ENCODE measurements around the gene FAM83G.

FAM83G gene

GRCh38 chr17:19017804-19018599 is 13.4 kb upstream of the FAM83G start:
- DNase-seq (ENCODE audit: low read depth) = no peak
- in situ Hi-C loops (cut with HindIII; ENCODE audit: low sequenced_read_pairs) = no loop called here
- no peak overlapping the region for H3K4me3 ChIP-seq (ENCODE audit: low read depth, low read length)
- TF ChIP-seq, protein P1, sequence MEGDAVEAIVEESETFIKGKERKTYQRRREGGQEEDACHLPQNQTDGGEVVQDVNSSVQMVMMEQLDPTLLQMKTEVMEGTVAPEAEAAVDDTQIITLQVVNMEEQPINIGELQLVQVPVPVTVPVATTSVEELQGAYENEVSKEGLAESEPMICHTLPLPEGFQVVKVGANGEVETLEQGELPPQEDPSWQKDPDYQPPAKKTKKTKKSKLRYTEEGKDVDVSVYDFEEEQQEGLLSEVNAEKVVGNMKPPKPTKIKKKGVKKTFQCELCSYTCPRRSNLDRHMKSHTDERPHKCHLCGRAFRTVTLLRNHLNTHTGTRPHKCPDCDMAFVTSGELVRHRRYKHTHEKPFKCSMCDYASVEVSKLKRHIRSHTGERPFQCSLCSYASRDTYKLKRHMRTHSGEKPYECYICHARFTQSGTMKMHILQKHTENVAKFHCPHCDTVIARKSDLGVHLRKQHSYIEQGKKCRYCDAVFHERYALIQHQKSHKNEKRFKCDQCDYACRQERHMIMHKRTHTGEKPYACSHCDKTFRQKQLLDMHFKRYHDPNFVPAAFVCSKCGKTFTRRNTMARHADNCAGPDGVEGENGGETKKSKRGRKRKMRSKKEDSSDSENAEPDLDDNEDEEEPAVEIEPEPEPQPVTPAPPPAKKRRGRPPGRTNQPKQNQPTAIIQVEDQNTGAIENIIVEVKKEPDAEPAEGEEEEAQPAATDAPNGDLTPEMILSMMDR (IDR thresholded peaks at IDR 0.05; ENCODE audit: low read depth, low read length, missing control alignments) = no peak

DNA sequence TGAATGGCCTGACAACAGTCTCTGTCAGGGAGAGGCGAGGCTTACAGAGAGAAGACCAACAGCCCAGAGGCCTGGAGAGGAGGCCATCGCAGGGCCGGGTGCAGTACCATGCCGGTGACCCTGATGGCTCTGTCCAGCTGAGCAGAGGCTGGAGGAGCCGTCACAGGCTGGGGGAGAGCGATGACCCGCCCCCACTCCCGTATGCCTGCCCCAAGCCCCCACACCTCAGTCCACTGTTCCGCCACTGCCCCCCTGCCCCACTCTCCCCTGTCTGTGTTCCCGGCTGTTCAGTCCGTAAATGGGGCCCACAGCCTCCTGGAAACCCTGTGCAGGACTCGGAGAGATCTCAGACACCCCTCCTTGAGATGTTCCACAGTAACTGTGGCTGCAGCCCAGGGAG is 12.8 kb upstream of the FAM83G start:
- H3K4me3 ChIP-seq (ENCODE audit: low read depth, low read length) = no peak overlapping the region
- TF ChIP-seq, protein P1 (IDR thresholded peaks at IDR 0.05; ENCODE audit: low read depth, low read length, missing control alignments) = no peak
- DNase-seq (ENCODE audit: low read depth) = no peak
- in situ Hi-C loops (cut with HindIII; ENCODE audit: low sequenced_read_pairs) = no loop called here

DNA sequence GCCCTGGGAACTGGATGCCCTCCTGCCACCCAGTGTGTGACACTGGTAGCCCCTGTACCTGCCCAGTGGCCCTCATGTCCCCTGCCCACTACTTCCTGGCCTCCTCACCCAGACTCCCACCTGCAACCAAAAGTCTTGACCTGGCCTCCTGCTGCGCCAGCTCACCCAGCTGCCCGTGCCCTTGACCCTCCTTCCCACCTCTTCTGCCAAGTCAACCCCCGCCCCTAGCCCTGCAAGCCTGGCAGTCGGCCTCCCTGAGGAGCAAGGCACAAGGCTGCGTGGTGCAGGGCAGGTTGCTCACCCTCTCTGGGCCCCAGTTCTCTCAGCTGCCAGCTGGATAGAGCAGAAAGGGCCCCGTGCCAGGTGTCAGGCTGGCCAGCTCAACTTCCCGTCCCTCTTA is 12.3 kb upstream of the FAM83G start:
- TF ChIP-seq, protein P1 (IDR thresholded peaks at IDR 0.05; ENCODE audit: low read depth, low read length, missing control alignments) = no peak
- no peak overlapping the region for H3K4me3 ChIP-seq (ENCODE audit: low read depth, low read length)
- in situ Hi-C loops (cut with HindIII; ENCODE audit: low sequenced_read_pairs) = no loop called here
- no peak for DNase-seq (ENCODE audit: low read depth)

DNA sequence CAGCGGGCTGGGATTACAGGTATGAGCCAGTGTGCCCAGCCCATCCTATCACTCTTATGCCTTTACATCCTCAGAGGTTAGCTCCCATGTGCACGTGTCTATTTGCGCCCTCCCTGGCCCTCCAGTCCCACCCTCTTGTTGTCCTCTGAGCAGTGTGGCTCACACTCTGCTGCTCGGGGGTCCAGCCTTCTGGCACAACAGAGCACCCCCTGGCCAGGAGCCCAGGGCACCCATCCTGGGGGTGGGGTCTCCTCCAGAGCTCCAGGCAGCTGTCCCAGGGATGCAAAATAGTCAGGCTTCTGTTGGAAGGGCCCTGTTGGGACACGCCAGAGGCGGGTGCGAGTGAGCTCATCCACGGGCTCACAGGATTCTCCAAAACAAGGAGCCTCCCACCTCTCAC is 11.7 kb upstream of the FAM83G start:
- in situ Hi-C loops (cut with HindIII; ENCODE audit: low sequenced_read_pairs) = no loop called here
- DNase-seq (ENCODE audit: low read depth) = no peak

DNA sequence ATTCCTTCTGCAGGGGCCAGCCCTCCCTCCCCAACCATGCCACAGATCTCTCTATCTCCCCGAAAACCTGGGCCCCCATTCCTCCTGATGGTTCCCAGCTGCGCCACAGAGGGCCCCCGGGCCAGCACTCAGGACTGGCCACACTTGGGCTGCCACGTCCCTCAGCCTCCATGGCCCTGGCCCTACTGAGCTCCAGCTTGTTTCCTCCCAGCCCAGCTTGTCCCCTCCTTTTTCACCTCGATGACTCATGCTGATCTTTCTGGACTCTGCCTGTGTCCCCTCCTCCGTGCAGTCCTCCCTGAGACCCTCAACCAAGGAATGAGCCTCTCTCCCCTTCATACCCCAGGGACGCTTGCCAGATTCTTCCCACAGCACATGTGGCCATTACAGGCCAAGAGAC is 10.9 kb upstream of the FAM83G start:
- no peak for DNase-seq (ENCODE audit: low read depth)
- TF ChIP-seq, protein P1 (IDR thresholded peaks at IDR 0.05; ENCODE audit: low read depth, low read length, missing control alignments) = no peak
- no peak overlapping the region for H3K4me3 ChIP-seq (ENCODE audit: low read depth, low read length)
- in situ Hi-C loops (cut with HindIII; ENCODE audit: low sequenced_read_pairs) = no loop called here

More for the DNA sequence above, 11.7 kb upstream of the FAM83G start:
- TF ChIP-seq, protein P1 (IDR thresholded peaks at IDR 0.05; ENCODE audit: low read depth, low read length, missing control alignments) = no peak
- no peak overlapping the region for H3K4me3 ChIP-seq (ENCODE audit: low read depth, low read length)

GRCh38 chr17:19014628-19015215 is 10.2 kb upstream of the FAM83G start:
- TF ChIP-seq, protein P1 (IDR thresholded peaks at IDR 0.05; ENCODE audit: low read depth, low read length, missing control alignments) = no peak
- no peak overlapping the region for H3K4me3 ChIP-seq (ENCODE audit: low read depth, low read length)
- DNase-seq (ENCODE audit: low read depth) = no peak
- in situ Hi-C loops (cut with HindIII; ENCODE audit: low sequenced_read_pairs) = no loop called here
